H4 (cell line): ENCODE measurements around the gene HS3ST5. TPM values are rescaled to one million over a fixed set of nuclear protein-coding genes. Genes with fewer than 3 reads are reported as not detected.
"Not testable (repeated sequence)": the region's sequence is repeated elsewhere in the genome, so short reads cannot be mapped to it uniquely, and the experiment has no call there.

Experiments used
- DNase-seq: peaks from one replicate; pipeline ENCODE4 v3.0.0-alpha.2; 2015; ENCODE audit warnings: low spot score
- total RNA-seq: library from RNA; depleted of rRNA; stranded (reverse); fragments of >200 nt; shearing (Covaris generic); gene quantifications from 2 replicates; pipeline ENCODE4 v1.2.3, GENCODE V29; 2014

The HS3ST5 gene
- total RNA-seq, 1 experiment from 2014 or later, result not detected

DNA sequence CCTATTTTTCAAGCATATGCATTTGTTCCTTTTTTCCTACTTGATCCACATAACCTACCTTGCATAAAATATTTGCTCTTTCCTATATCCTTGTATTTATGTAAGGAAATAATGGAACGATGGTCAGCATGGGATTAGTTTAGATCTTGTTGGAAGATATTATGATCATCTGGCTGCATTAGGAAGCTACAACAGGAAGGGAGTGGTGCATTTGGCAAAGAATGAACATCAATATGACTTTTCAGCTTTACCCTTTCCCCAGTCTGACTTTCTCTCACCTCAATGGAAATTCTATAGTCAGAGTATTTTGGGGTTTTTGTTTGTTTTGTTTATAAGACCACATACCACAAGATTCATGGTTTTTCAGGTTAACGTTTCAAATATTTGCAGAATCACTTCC is 66.0 kb downstream of the HS3ST5 start:
- DNase-seq, result no peak

DNA sequence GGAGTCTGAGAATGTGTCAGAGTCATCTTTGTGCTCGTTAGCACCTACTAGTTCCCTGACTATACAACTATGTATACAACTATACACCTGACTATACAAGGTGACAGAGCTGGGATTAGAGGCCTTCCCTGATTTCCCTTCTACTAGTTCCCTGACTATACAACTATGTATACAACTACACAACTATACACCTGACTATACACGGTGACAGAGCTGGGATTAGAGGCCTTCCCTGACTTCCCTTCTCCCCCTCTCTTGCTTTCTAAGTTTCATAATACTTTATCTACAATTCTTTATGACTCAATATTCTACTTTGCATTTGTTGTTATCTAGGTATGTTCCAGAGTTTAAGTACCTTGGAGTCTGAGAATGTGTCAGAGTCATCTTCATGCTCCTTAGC is 68.0 kb downstream of the HS3ST5 start:
- no peak for DNase-seq

DNA sequence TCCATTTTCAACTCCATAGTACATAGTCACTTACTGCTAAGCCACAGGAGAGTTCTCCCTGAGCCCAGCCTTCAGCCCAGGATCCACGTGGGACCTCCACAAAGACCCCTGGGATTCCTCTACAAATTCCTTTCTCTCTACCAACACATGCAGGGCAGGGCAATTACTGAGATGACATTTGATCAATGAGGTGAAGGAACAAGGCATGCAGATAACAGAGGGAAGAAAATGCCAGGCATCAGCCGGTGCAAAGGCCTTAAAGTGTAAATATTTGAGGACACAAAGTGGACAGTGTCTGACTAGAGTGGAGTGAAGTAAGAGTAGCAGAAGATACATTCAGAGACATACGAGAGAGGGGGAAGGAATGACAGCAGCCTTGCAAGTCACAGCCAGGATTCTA is 70.2 kb downstream of the HS3ST5 start:
- DNase-seq, result no peak

DNA sequence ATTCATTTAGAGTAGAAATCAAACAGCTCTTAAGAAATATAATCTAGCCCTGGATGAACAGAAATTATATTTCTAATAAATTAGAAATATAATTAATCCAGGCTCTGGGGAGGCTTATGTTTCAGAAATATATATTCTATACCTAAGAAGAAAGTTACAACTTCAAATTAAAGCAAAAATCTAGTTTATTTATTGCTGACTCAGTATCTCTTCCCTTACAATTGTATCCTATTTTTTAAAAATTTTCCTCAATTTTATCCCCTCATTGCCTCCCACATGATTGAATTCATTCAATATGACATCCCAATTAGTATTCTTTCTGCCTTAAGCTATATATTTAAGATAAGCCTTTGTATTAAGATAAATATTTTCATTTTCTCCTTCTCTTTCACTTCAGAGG is 71.4 kb downstream of the HS3ST5 start:
- no peak for DNase-seq

DNA sequence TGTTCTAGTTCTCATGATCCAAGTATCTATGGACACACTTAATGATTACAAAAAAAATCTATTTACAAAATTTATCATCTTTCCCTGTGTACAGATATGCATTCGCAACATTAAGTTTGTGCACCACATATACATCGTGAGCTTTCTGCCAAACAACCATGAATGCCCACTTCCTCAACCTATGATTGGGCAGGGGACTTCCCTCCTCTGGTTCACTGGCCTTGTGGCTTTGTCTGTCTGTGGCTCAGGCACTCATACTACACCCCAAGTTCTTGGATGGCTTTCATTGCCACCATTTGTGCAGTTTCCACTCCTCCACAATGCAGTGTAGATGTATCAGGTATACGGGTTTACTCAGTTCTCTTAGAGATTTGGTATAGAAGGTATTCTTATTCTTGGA is 74.9 kb downstream of the HS3ST5 start:
- no peak for DNase-seq

DNA sequence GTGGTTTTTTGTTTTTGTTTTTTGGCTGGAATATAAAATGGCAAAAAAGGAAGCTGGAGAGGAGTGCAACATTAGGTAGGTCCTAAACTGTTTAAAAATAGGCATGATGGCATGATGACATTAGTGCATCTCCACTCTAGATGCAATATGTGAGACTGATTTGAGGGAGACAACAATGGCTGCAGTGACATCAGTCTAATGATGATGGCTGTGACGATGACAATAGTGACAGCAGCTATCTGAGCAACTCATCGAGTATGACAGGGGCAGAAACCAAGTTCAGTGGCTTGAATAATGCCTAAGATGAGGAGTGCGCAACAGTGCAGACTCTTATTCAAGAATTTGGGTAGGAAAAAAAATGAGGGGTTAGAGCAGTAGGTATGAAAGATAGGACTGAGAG is 82.0 kb downstream of the HS3ST5 start:
- DNase-seq, result no peak

DNA sequence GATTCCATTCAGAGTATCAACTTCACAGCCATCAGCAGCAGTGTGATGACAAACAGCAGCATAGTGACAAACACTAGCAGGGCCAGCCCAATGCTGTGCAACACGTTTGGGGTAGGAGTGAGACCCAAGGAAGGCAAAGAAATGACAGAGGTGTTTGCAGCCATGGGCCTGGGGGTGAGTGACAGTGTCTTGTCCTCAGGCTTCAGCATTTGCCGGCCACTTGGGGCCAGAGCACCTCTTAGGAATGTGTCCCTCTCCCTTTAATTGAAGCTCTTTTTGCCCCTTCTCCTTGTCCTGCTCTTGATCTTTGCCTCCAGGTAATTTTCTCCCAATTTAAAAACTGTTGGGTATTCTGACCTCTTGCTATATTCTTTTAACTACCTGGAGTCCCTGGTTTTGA is 84.4 kb downstream of the HS3ST5 start:
- no peak for DNase-seq

DNA sequence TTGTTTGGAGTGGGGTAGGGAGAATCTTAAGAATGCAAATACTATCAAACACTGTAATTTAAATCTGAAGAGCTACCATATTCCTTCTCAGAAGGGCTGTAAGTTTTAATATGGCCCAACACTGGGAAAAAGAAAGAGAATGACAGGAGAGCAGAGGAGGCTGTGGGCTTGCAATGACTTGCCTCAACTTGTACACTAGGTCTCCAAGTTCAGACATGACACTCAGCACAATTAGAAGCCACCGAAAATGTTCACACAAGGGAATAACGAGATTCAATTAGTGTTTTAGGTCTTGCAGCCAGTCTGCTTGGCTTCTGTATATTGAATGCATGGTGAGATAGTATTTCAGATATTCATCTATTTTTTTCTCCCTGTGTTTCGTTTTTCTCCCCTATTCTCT is 89.4 kb downstream of the HS3ST5 start:
- DNase-seq, result no peak

DNA sequence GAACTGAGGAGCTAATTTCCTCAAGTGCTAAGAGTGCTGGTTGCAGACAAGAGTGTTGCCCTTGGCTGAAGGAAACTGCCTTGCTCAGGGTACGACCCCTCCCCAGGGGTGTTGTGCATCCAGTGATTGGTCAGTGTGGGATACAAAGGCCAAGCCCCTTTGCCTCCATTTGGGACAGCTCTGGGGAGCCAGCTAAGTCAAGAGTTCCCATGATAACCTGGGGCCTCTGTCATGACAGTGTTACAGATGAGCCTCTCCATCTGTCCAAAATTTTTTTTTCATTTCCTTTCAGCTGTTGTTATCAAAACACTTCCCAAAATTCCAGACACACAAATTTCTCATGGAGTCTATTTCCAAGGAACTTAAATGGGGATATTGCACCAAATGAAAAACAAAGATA is 93.3 kb downstream of the HS3ST5 start:
- no peak for DNase-seq

DNA sequence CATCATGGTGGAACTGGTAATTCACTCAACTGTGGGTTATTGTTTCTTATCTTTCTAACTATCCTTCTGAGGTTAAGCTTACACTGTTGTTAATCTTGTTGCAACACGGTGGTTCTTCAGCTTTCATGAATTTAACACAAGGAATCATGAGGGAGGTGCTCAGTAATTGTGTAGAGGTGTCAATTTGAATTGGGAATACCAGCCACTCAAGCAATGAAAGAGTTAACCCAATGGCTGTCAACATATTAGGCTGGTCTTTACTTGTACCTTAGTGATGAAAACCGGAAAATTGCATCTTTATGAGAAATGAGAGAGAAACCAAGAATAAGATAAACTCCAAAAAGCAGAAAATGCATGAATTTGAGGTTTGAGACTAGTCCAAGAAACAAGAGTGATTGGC is 95.7 kb downstream of the HS3ST5 start:
- no peak for DNase-seq

DNA sequence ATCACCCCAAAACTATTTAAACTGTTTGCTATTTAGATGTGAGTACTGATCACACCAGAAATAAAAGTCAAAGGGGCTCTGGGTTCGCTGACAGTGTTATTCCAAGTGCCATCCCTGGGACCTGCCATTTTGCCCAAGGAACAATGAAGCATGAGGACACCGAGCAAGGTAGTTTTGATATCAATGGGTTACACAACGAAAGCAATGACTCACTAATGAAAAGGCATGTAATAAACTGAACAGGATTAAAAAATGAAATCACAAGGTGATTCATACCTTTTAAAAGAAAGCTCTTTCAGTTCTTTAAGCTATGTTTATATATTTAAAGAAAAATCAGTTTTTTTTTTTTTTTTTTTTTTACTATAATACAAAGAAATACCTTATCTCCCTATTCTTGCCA is 102.0 kb downstream of the HS3ST5 start:
- peak; percentile 4 for DNase-seq

DNA sequence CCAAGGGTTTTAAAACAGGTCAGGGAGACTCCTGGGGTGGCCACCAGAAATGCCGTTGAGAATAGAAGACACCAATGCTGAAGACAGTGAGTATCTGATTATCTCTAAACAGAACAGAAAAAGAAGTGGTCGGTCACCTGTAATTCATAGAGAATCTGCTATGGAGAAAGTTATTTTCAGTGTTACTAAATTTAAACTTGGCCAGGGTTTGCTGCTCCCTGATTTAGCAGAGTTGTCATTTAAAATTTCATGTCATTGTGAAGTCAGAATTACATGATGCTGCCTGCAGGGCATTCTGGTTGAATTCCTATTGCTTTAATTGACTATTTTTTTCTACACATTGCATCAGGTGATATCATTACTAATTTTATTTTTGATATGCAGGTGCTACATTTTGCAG is 114.1 kb downstream of the HS3ST5 start:
- no peak for DNase-seq

DNA sequence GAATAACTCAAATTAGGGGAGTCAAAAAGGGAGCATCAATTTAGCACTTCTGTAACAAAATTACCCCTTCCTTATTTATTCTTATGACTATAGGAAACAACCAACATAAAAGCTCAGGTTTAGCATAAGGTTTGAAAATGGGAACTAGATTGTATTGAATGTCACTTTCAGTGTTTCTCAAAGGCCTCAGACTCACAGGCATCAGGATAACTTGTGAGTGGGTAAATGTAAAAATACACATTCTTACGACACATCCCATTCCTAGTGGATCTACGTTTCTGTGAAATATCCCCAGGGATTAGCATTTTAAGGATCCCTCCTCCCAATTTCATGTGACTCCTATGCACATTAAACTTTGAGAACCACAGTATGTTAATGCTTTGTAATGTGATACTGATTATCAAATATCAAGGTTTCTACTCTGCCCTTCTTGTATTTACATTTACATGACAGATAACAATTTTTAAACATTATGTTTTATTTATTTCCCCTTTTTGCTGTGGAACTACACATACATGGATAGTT is 114.8 kb downstream of the HS3ST5 start:
- DNase-seq, result no peak

DNA sequence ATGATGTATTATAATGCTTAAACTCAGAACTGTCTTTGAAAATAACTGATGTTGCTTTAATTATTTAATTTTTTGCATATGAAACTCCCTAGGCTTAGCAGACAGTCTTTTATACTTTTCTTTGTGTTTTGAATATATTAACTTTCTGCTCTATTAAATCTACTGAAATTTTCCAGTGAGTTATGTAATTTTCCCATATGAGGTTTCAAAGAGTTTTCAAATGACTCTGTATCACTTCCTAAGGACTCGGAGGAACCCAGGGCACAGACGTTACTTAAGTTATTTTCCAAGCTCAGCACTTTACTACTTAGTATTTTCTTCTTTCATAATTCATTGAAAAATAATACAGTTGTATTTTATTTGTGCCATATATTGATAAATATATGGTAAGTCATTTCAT is 122.6 kb downstream of the HS3ST5 start:
- no peak for DNase-seq

DNA sequence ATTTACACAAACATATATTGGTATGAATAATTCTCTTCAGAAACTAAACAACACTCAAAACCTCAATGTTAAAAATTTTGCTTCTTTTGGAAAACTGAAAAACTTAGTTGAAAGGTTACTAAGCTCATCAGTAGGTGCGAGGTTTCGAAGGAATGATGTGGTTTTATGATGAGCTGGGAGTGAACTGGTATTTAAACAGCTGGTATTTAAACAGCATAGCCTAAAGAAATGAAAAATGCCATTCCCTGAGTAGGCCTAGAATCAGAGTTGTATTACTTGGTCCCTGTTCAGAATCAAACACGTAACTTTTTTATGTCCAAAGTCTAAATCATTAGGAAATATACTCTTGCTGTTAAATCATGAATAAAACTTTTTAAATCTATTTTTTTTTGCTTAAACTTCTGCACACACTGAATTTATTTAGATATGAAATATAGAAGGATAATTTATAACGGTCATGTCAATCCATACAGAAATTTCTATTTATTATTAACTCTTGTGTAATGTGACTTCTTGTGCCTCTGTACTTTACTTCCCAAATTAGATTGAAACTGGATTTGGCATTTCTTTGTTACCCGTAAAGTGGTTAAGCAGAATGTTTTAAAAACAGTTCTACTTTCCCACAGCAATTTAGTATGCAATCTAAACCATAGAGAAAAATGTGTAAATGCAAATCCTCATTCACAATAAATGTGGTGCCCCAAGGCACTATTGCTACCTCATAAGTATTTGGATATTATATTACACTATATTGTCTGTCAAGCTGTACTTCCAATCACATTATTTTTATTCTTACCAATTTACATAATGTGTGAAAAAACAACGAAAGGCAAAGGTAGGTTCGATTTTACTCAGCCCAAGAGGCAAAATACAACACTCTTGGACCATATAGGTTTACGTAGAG is 124.1 kb downstream of the HS3ST5 start:
- DNase-seq, result no peak

DNA sequence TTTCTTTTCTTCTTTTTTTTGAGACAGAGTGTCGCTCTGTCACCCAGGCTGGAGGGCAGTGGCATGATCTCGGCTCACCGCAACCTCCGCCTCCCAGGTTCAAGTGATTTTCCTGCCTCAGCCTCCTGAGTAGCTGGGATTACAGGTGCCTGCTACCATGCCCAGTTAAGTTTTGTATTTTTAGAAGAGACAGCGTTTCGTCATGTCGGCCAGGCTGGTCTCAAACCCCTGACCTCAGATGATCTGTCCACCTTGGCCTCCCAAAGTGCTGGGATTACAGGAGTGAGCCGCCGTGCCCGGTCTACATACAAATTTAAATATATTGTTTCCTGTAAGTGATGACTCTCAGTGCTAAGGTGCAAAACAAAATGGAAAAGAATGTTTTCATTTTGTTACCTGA is 124.8 kb downstream of the HS3ST5 start:
- DNase-seq, result not testable (repeated sequence)

DNA sequence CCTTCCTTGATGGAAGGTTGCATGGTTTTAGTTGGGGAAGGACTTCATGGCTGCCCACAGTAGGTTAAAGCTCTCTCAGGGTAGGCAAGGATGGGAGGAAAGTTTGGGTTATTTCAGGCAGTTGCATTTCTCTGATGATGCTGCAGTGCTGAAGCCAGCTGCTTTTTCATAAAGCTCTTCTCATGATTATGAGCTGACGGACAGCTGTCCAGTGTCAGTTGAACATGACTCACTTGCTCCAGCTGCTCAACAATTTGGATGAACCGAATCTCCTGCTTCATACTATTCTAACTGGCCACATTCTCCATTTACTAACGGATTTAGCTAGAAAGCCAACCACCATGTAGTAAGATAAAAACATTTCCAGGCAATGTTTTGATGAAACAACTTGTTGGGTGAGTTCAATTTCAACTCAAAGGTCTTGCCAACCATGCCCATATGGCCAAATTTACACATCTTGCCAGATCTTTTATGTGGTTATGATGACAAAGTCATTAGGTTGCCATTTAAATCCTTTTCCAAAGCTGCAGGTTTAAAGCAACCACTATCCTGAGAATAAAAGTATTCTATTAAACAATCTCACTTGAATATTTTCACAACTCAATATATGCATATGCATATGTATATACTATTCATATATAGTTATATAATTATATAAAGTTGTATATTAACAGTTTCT is 125.9 kb downstream of the HS3ST5 start:
- DNase-seq, result no peak

DNA sequence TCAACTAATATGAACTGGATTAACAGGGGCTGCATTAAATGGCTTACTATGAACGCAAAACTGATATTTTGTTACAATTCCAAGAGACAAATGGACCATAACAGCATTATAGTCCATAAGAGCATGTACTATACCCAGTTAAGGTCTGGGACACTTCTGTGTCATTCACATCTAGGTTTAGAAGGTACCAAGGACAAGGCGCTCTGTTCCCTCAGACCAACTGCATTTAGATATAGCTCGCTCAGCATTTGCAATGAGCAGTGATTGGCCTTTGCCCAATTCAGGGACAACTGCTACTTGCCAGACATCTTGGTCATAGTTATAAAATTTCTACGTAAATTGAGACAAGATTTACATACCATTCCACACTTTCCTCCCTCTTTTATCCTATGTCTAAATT is 132.4 kb downstream of the HS3ST5 start:
- DNase-seq, result no peak

DNA sequence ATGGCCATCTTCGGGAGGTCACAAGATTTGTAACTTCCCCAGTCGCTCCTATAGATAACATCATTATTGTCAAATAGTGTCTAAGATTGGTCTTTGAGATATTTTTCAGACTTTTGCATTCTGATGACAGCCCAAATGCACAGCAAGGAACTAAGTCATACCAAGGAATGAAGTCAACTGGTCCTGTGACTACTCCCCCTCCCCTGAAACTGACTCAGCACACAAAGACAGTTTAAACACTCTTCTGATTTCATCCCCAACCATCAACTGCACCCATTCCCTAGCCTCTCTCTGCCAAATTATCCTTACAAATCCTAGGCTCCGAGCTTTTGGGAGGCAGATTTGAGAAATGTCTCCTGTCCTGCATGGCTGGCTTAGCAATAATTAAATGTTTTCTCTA is 139.4 kb downstream of the HS3ST5 start:
- DNase-seq, result no peak

DNA sequence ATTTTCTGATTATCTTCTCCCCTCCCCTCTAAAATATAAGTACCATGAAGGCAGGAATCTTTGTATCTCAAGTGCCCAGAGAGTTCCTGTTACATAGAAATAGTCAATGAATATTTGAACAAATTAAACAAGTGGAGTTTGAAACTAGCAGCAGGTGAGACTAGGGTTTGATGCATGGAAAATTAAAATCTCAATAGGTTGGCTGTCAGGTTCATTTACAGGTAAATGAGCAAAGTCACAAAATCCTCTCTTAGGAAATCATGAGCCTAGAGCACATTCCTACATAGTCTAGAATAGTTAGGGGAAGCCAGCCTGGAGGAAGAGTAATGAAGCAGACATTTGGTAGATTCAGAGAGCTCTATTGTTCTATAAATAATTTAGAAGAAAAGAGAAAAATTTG is 140.4 kb downstream of the HS3ST5 start:
- DNase-seq, result no peak

DNA sequence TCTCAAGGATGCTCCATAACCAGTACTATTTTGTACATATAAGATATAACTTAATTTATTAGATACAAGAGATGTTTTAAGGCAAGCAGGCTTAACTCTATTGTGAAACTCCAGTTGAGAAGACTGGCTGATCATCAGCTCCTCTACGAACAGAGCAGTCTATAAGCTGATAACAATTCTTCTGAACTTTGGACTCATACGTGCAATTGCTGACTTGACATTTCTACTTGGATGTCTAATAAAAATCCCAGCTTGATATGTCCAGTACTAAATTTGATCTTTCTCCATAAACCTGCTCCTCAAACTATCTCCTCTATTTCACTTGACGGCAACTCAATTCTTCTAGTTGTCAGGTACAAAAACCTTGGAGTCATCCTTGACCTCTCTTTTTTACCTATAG is 141.9 kb downstream of the HS3ST5 start:
- no peak for DNase-seq

DNA sequence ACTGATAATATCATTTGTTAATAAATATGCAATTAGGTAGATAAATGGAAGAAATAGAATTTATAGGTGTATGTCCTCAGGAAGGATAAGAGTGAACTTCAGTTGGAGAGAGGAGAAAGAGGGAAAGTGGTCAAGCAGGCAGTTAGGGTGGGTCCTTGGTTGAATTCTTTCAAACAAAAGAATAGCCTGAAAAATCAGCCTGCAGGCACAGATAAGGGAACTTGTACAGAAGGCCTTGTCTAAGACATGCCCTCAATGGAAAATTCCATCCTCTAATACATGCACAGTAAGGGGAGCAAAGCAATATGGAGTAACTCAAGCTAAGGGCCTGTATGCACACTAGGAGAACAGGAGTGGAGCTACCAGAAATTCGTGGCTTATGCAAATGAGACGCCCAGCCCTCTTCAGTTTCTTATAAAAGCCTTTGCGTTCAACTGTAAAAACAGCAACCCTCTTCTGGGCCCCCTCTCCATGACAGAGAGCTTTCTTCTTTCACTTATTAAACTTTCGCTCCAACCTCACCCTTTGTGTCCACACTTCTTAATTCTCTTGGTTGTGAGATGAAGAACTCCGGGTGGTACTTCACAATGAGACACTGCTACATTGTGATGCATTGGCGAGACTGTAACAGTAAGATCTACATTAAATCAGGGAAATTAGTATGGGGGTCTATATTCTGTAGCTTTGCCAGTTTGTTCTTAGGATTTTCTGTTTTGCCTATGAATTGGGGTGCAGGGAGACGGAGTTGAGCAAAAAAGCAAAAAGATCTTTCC is 147.0 kb downstream of the HS3ST5 start:
- no peak for DNase-seq

DNA sequence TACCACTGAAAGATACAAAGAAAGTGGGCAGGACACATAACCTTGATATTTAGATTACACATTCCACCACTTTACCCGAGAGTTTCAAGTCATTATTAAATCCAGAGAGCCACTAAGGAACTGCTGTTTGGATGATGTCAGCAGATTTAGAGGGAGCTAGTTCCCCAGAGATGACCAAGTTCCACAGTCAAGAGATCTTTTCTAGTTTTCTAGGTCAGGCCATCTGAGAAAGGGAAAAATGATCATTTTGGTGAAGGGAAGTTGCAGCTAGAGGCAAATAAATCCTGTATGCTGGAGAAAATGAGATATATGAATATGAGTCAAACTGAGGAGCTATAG is 147.8 kb downstream of the HS3ST5 start:
- DNase-seq, result peak; percentile 5
